Measurements from ENCODE around the gene OPTN. TPM values are rescaled to one million over a fixed set of nuclear protein-coding genes. Genes with fewer than 3 reads are reported as not detected.

OPTN gene
- total and polyA plus RNA-seq, 2 of the 8 experiments (the other 6 are each of a cell fraction or from before 2014, with no cell fraction given), result 4.8 to 20.1 TPM

- DNase-seq (ENCODE audit: low read depth in 1 of 2, low spot score in 2 of 2), result no peak
- TF ChIP-seq HDAC2 (IDR thresholded peaks at IDR 0.05; ENCODE audit: borderline replicate concordance in 1 of 2, low read depth in 2 of 2, low read length in 2 of 2) (0 out of 4 replicates have a peak, but pooled peaks of 1 of the 2 experiments have one; percentile 37), SAP30 (IDR thresholded peaks at IDR 0.05; ENCODE audit: insufficient read depth, insufficient replicate concordance, low read length) (peak; percentile 69), KDM4A (IDR thresholded peaks at IDR 0.05; ENCODE audit: low read depth, low read length, severe bottlenecking) (peak; percentile 40), TAF7 (optimal IDR thresholded peaks at IDR 0.05; ENCODE audit: borderline replicate concordance, low read depth, low read length) (no peak)
- H3K36me3 ChIP-seq (ENCODE audit: control insufficient read depth in 2 of 4, insufficient read depth in 4 of 4, low read length in 3 of 4), result peaks cover 6 to 20% (median 14%) of the 10 kb centered on the region in 4 experiments; a peak in 6 of 8 replicates
- no peak overlapping the region for H2BK12ac ChIP-seq (ENCODE audit: low read depth, low read length)
- H4K20me1 ChIP-seq (replicated peaks in 1 of 2; ENCODE audit: control insufficient read depth in 1 of 2, insufficient read depth in 2 of 2, low read length in 2 of 2), result peaks cover 0 to 9% of the 10 kb centered on the region in 2 experiments
- peak overlapping the region; percentile 74 for H3K27ac ChIP-seq (ENCODE audit: low read depth, low read length)
- CTCF ChIA-PET (ENCODE audit: partially characterized antibody), result interaction anchor here (0.6 to 2.2 kb wide), 8 partner anchors 8 to 871 kb away, joined by 3 to 9 read pairs (median 4); no protein-coding TSS in a partner anchor
- H2BK20ac ChIP-seq (ENCODE audit: low read length), result no peak overlapping the region
- peaks cover 8% of the 10 kb centered on the region for H3K79me1 ChIP-seq (ENCODE audit: low read depth, low read length)
- H4K5ac ChIP-seq (ENCODE audit: insufficient read length, low read depth, low read length), result peak overlapping the region; percentile 22
- FAIRE-seq, result no peak
- H2BK120ac ChIP-seq (replicated peaks; ENCODE audit: low read depth, low read length), result no peak overlapping the region
- no peaks in the 10 kb centered on the region for H3K9me3 ChIP-seq (ENCODE audit: insufficient read depth in 2 of 2, low read depth in 1 of 2, low read length in 1 of 2)
- H3K4me3 ChIP-seq (ENCODE audit: extremely low read depth in 1 of 4, insufficient read depth in 2 of 4, low read depth in 3 of 4, low read length in 4 of 4), result peak overlapping the region; percentile 75 to 97 (median 80)
- H2AFZ ChIP-seq (ENCODE audit: low read length), result 0 out of 2 replicates have a peak overlapping the region, but pooled peaks have one; percentile 11
- H3K79me2 ChIP-seq (ENCODE audit: control insufficient read depth in 1 of 2, insufficient read depth in 2 of 2, low read length in 2 of 2), result peaks cover 14 to 41% of the 10 kb centered on the region in 2 experiments
- peak overlapping the region; percentile 83 to 95 (median 89) for H3K9ac ChIP-seq (replicated peaks in 1 of 4; ENCODE audit: extremely low read depth in 1 of 4, low read depth in 3 of 4, low read length in 3 of 4)
- H3K4me2 ChIP-seq (ENCODE audit: insufficient read depth in 1 of 2, low read depth in 2 of 2, low read length in 2 of 2), result peak overlapping the region; percentile 69 to 99
- peak overlapping the region; percentile 57; the same call in 1 of the 2 replicates for H2AK5ac ChIP-seq (ENCODE audit: low read depth, low read length)
- H3K23me2 ChIP-seq (ENCODE audit: low read depth, low read length), result peaks cover 11% of the 10 kb centered on the region
- no peak overlapping the region for H3K23ac ChIP-seq (ENCODE audit: insufficient read length)
- H3K14ac ChIP-seq (ENCODE audit: insufficient read length), result peak overlapping the region; percentile 28
- no peak overlapping the region for H2BK15ac ChIP-seq (ENCODE audit: low read length)
- POLR2A ChIA-PET (ENCODE audit: partially characterized antibody), result interaction anchor here (0.6 to 1.9 kb wide), 6 partner anchors 11 to 550 kb away, joined by 3 to 7 read pairs (median 4); partner anchors contain the start of gene PHYH
- H3K4ac ChIP-seq (replicated peaks; ENCODE audit: insufficient read length, low read depth, low read length), result peak overlapping the region; percentile 57
- no peak overlapping the region for H2BK5ac ChIP-seq (ENCODE audit: low read depth, low read length)
- peaks cover 0 to 3% (median 3%) of the 10 kb centered on the region in 4 experiments; a peak in 3 of 7 replicates for H3K4me1 ChIP-seq (replicated peaks in 1 of 4; ENCODE audit: control insufficient read depth in 3 of 4, insufficient read depth in 4 of 4, low read length in 3 of 4)
- 0 out of 2 replicates have a peak overlapping the region, but pooled peaks have one; percentile 9 for H3K18ac ChIP-seq (ENCODE audit: extremely low read depth, low read length)
- no peaks in the 10 kb centered on the region for H3K27me3 ChIP-seq (replicated peaks in 1 of 4; ENCODE audit: control insufficient read depth in 3 of 4, extremely low read depth in 1 of 4, insufficient read depth in 3 of 4, low read length in 3 of 4)
- no peak overlapping the region for H4K91ac ChIP-seq (replicated peaks; ENCODE audit: insufficient read length, low read length)
- peak overlapping the region; percentile 24 for H3K56ac ChIP-seq (replicated peaks; ENCODE audit: insufficient read length, low read depth, low read length)
- H4K8ac ChIP-seq (ENCODE audit: extremely low read depth, insufficient read depth, low read length), result peak overlapping the region; percentile 81; the same call in 1 of the 2 replicates
- WGBS, 2 experiments (ENCODE audit: extremely low coverage in 1 of 2, insufficient coverage in 1 of 2, insufficient read length in 1 of 2, insufficient replicate concordance in 2 of 2, low coverage in 1 of 2, low lambda C conversion rate in 2 of 2, missing lambda C conversion rate in 1 of 2), result 7% methylated on average over 18 of the region's 18 CpGs; no CpG with 5 or more reads in 1 of the 2 experiments
Measured at GRCh38 chr10:13161857-13162271, 61.9 kb downstream of the OPTN start.

Data from H1 (cell line).